Right cardiac atrium (tissue), 5 donors: ENCODE data around the gene SCAMP4. TPM values are rescaled to one million over a fixed set of nuclear protein-coding genes. Genes with fewer than 3 reads are reported as not detected.
"Not testable (repeated sequence)": the region's sequence is repeated elsewhere in the genome, so short reads cannot be mapped to it uniquely, and the experiment has no call there.

ENCODE experiments used
- ATAC-seq, 2 donors: fragments of 200-7000 bp; cut with Tn5 transposase; one replicate each; pipeline versions ENCODE4 v1.8.0 to v1.9.1; 2020; ENCODE audit warnings: moderate library complexity in 2 of 2, mild to moderate bottlenecking in 1 of 2
- DNase-seq, 3 donors: peaks; one replicate each; pipeline ENCODE4 v3.0.0-alpha.2; 2020
- H3K27ac ChIP-seq: one replicate; pipeline ENCODE4 v1.5.1; 2013; ENCODE audit warnings: mild to moderate bottlenecking, low read length, control low read depth, moderate library complexity
- H3K27me3 ChIP-seq: one replicate; pipeline ENCODE4 v1.6.1; 2013; ENCODE audit not compliant: control insufficient read depth, insufficient read depth
- H3K4me1 ChIP-seq: one replicate; pipeline ENCODE4 v1.6.1; 2013; ENCODE audit warnings: low read length; ENCODE audit not compliant: control insufficient read depth, insufficient read depth
- H3K4me3 ChIP-seq: one replicate; pipeline ENCODE4 v1.5.1; 2013; ENCODE audit warnings: low read length, control low read depth
- H3K9me3 ChIP-seq: one replicate; pipeline ENCODE4 v1.6.1; 2013; ENCODE audit warnings: low read length; ENCODE audit not compliant: control insufficient read depth
- WGBS: extraction: QIAGEN DNeasy Blood & Tissue Kit; methylation state at CpG from one replicate; pipeline ENCODE4 v1.1.7; 2013; 5-methylcytosine and 5-hydroxymethylcytosine counted together
- intact Hi-C, 4 donors: fragments of 100-400 bp; cut with DNase I; formaldehyde crosslinking; loops; one replicate each; pipeline versions ENCODE4 v1.11.0 to v1.14.0; 2022 to 2023
- polyA plus RNA-seq: library from polyadenylated mRNA; stranded (reverse); fragments of 200-250 nt; gene quantifications from one replicate; pipeline ENCODE4 v1.2.3, GENCODE V29; 2013
- total RNA-seq, 4 donors: library from RNA; stranded (reverse); fragmentation: NEBNext Ultra II Directional; extraction: Animal tissue kit (Norgen Biotek cat#: 25700); gene quantifications; one replicate each; pipeline ENCODE4 v1.2.1, GENCODE V29; 2021
- donor health status: healthy with polysubstance abuse.
- donor health status: DM: no; HTN: yes; CAD: no.
- donor health status: DM: no; HTN: no; CAD: no.
- donor health status: DM: no; HTN: yes; CAD: no; lungs with severe emphysema.
- donor health status: DM: yes; HTN: yes; CAD: no.

Gene SCAMP4
- total and polyA plus RNA-seq, 5 donors, result 16.1 to 19.9 (median 18.8) TPM

DNA sequence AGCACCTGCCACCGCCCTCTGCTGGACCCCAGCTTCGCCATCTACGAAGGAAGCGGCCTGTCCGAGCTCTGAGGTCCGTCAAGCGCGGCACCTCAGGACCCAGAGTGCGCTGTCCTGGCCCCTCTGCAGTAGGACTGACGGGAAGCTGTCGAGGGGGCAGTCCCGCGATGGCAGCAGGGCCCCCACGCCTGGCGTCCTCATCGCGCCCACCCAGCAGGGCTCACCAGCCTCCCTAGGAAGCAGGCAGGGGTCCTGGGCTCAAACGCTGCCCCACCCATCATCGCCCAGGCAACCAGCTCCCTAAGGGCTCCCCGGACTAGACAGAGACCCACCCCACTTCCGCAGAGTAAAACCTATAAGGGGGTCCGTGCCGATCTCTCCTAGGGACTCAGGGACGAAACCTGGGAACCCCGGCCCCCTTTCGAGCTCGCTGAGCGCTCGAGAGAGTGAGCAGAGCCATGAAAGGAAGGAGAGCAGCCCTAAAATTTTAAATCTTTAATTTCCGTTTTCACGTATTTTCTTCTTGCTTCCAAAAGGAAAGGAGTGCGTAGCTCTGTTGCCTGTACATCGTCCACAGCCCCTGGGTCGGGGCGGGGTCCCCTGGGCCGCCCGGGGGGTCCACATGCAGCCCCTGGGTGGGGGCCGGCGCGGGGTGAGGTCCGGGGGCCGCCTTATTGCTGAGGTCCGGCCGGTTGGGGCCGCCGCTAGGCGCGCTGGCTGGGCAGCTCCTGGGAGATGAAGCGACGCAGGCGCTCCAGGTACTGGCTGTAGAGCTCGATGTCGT is 28.5 kb upstream of the SCAMP4 start:
- peak; percentile 4 to 9 for ATAC-seq

DNA sequence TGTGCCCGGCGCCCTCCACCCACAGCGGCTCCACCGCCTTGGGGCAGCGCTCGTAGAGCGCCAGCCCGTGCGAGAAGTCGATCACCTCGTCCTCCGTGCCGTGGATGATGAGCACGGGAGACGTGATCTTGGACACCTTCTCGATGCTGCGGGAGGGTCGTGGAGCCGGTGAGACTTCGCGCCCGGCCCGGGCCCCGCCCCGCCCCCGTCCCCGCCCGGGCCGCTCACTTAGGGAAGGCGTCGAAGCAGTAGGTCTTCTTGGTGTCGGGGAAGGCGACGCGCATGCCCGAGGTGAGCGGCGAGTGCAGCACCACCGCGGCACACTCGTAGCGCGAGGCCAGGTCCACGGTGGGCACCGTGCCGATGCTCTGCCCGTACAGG is 27.9 kb upstream of the SCAMP4 start:
- H3K4me1 ChIP-seq, ATAC-seq, H3K4me3 ChIP-seq, H3K9me3 ChIP-seq, H3K27ac ChIP-seq, DNase-seq, H3K27me3 ChIP-seq, intact Hi-C loops: not testable (repeated sequence)
- 74% methylated on average over 35 of the region's 47 CpGs for WGBS

More for the DNA sequence above, 28.5 kb upstream of the SCAMP4 start:
- peak in 2 of 3 donors; percentile 65 to 67 for DNase-seq
- intact Hi-C loops, H3K27me3 ChIP-seq, H3K4me1 ChIP-seq, H3K9me3 ChIP-seq: not testable (repeated sequence)
- Histone ChIP-seq H3K4me3 (peak overlapping the region; percentile 18), H3K27ac (peak overlapping the region; percentile 59)
- WGBS, result 31% methylated on average over 48 of the region's 53 CpGs

DNA sequence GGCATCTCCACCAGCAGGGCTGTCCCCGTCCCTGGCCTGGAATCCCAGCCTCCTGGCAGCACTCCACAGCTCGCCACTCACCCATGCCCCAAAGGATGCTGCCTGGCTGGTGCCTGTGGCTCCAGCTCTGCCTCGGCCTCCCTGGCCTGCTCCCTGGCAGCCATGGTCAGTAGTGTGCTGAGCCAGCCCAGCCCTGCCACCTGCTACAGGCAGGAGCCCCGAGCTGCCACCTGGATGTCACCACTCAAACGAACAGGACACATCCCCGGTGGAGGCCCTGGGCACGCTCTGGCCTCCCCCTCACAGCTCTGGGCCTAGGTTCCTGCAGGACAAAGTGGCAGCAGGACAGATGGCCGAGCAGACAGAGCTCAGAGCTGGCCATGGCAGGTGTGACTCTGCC is 26.6 kb upstream of the SCAMP4 start:
- H3K27me3 ChIP-seq, DNase-seq, ATAC-seq, H3K4me1 ChIP-seq, H3K9me3 ChIP-seq, H3K27ac ChIP-seq, intact Hi-C loops, H3K4me3 ChIP-seq: not testable (repeated sequence)
- WGBS, result 69% methylated on average over 8 of the region's 8 CpGs

DNA sequence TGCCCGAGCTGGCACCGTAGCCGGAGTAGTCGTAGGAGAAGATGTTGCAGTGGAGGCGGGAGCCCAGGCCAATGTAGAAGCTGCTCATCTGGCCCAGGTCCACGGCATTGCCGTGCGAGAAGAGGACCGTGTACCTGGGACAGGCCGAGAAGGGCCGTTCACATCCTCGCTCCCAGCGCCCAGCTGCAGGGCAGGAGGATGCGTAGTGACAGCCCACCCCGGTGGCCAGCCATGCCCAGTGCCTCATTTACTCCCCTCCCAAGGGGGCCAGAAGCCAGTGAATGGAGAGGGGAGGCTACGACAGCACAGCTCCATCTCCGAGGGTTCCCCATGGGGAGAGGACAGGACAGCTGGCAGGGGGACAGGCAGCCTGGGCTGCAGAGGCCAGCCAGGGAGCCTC is 25.2 kb upstream of the SCAMP4 start:
- H3K4me1 ChIP-seq, DNase-seq, intact Hi-C loops, H3K9me3 ChIP-seq, H3K27me3 ChIP-seq, ATAC-seq, H3K27ac ChIP-seq, H3K4me3 ChIP-seq: not testable (repeated sequence)
- WGBS, result 79% methylated on average over 17 of the region's 17 CpGs

DNA sequence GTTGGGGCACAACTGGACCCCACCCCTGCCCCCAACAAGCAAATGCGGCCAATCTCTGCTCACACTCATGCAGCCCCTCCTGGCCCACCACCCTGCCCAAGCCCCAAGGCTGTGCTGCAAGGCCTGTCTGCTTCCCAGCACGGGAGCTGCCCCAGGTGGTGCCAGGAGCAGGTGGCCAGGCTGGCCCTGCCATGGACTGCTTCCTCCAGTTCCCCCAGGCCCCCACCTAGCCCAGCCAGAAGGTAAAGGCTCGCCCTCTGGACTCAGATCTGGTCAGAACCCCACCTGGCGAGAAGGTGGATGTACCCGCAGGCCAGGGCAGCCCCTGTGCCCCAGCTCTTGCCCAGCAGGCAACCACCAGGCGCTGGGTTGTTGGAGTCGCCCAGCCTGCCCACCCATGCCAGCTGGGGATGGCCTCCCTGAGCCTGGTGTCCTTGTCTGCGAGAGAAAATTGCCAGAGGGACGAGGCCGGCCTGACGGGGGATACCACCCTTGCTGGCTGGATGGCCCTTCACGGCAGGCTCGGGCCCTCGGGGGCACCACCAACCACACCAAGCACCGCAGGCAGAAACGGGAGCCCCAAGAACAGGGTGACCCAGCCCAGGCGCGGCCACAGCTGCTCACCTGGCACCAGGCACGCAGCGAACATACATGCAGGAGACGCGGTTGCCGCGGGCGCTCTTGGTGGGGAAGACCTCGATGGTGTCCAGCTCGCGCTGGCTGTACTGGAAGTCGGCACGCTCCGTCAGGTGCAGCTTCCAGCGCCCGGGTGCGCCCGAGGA is 24.4 kb upstream of the SCAMP4 start:
- Histone ChIP-seq H3K27ac (no peak overlapping the region), H3K9me3 (no peaks in the 10 kb centered on the region), H3K4me3 (no peak overlapping the region), H3K4me1 (peaks cover 4% of the 10 kb centered on the region), H3K27me3 (no peaks in the 10 kb centered on the region)
- intact Hi-C loops, result no loop called here
- WGBS, result 83% methylated on average over 28 of the region's 35 CpGs
- DNase-seq (no peak), ATAC-seq (no peak)

DNA sequence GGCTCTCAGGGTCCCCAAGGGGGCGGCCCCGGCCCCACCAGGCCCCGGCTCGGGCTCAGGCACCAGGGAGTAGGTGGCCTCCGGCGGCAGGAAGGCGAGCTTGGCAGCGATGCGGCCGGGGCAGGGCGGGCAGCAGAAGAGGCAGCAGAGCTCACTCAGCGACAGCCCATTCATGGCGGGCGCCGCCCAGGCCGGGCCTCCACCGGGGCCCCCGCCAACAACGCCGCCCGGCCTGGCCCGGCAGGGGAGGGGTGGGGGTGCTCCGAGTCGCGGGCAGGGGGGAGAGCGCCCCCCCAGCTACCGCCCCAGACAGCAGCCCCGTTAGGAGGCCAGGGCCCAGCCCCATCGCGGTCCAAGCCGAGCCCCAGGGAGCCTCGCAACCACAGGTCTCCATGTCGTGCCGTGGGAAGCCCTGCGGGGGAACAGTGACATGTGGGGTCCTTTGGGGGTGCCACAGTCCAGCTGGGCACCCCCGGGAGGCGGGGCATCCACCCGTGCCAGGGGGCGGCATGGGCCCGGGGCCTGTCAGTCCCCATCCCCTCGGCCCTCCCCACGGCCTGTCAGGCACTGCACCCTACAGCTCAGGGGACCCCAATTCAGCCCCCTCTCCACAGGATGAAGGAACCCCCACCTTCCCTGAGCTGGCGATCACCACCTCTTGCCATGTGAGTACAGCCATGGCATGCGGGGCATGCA is 23.7 kb upstream of the SCAMP4 start:
- WGBS, result 58% methylated on average over 36 of the region's 44 CpGs
- H3K9me3 ChIP-seq, H3K4me1 ChIP-seq, DNase-seq, intact Hi-C loops, H3K27me3 ChIP-seq: not testable (repeated sequence)
- Histone ChIP-seq H3K27ac (peak overlapping the region; percentile 57), H3K4me3 (peak overlapping the region; percentile 27)
- ATAC-seq, result peak in 1 of 2 donors; percentile 0

DNA sequence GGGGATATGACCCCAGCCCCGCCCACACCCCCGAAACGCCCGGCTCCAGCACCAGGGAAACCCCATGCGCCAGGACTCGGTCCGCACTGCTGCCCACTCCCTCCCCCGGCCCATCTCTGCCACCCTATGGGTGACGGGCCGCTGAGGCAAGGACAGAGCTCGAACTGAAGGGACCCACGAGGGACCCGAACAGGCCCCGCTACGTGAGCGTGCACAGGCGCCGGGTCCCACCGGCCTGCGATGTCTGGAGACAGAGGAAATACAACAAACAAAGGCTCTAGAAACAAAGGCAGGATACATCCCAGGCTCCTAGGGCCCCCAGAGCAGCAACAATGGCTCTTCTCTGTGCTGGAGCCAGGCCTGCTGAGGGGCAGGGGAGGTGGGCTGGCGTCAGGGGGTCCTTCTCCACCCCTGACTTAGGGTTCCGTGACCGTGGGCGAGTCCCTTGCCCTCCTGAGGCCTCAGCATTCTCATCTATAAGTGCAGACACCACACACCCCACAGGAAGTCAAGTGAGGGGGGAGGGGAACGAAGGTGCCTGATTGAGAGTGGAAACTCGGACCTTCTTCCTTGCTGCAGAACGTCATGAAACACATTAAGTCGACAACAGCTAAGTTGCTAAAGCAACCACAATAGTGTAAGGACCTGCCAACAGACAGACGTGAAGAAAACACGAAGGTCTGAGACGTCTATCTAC is 23.0 kb upstream of the SCAMP4 start:
- no peaks in the 10 kb centered on the region for H3K27me3 ChIP-seq
- H3K4me1 ChIP-seq, result no peaks in the 10 kb centered on the region
- peak overlapping the region; percentile 27 for H3K4me3 ChIP-seq
- DNase-seq (peak in 1 of 3 donors; percentile 68), ATAC-seq (peak in 1 of 2 donors; percentile 22)
- peak overlapping the region; percentile 57 for H3K27ac ChIP-seq
- intact Hi-C loops, result no loop called here
- 44% methylated on average over 31 of the region's 31 CpGs for WGBS
- H3K9me3 ChIP-seq, result no peaks in the 10 kb centered on the region

DNA sequence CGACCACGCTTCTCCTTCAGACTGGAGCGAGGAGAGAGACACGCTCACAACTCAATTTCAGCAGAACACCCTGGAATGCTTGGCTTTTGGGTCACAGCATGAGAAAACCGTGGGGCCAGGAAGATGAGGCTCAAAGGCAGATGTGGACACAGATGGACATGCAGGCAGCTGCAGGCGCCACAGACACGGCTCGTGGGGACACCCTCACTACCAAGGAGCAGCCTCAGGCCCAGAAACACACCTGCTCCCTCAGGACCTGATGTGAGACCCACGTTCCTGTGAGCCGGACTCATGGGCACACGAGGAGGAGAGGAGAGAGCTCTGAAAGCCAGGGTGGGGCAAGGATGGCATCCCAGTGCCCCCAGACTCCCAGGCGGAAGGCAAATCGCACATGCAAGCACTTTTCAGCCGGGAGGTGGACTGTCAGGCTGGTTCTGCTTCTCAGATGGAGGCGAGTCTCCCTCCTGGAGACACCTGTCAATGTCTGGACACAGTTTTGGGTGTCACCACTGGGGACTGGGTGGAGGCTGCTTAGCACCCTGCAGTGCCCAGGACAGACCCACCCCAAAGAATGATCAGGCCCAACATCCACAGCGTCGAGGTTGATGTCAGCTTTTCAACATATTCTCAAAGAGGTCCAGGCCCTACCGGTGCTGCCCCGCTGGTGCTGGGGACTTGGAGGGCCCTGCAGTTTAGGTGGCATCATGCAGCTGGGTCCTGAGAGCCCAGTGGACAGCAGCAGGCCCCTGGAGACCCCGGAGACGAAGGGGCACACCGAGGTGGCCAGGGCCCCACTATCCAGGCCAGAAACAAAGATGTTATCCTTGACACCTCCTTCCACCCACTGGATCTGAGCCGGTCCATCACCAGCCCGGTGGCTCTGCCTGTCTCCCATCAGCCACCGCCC is 22.2 kb upstream of the SCAMP4 start:
- H3K4me1 ChIP-seq, result no peaks in the 10 kb centered on the region
- no peak overlapping the region for H3K4me3 ChIP-seq
- intact Hi-C loops, result no loop called here
- 46% methylated on average over 25 of the region's 25 CpGs for WGBS
- no peaks in the 10 kb centered on the region for H3K27me3 ChIP-seq
- ATAC-seq, result no peak
- peak overlapping the region; percentile 57 for H3K27ac ChIP-seq
- DNase-seq, result no peak
- no peaks in the 10 kb centered on the region for H3K9me3 ChIP-seq

DNA sequence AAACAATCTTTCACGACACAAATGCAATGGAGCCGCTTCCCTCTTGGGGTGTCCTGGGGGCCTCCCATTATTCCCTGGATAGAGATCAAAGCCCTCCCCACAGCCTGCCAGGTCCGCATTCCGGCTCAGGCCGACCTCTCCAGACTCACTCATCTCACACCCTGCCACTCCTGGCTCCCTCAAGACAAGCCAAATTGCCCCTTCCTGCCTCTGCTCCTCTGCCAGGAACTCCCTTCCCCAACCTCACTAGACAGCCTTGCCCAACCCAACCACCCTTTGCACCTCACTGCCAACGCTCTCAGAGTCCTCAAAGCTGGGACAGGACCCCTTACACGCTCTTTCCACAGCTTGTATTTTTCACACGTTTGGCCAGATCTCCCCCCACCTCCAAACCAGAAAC is 21.4 kb upstream of the SCAMP4 start:
- WGBS, result 20% methylated on average over 8 of the region's 8 CpGs
- H3K4me1 ChIP-seq, result no peaks in the 10 kb centered on the region
- ATAC-seq, result no peak

DNA sequence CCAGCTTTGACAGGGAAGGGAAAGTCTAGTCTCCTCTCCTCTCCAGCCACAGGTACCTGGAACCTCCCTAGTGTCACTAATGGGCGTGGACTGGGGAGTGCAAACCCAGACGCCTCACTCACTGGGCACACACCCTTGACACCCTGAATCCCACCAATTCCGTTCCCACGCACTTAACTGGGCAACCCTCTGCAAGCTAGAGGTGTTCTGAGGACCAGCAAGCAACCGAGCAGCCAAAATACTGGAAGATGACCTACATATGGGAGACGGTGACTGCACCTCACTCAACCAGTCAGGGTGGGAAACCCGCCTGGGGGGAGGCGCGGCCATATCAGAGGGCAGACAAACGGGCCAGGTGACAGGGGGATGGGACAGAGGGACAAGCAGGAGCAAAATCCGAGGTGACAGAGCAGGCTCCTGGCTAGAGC is 20.9 kb upstream of the SCAMP4 start:
- Histone ChIP-seq H3K27ac (peak overlapping the region; percentile 86), H3K27me3 (no peaks in the 10 kb centered on the region), H3K4me1 (no peaks in the 10 kb centered on the region), H3K4me3 (peak overlapping the region; percentile 85), H3K9me3 (no peaks in the 10 kb centered on the region)
- WGBS, result 2% methylated on average over 11 of the region's 11 CpGs
- no peak for ATAC-seq
- intact Hi-C loops, result no loop called here
- no peak for DNase-seq

More for the DNA sequence above, 21.4 kb upstream of the SCAMP4 start:
- no peaks in the 10 kb centered on the region for H3K27me3 ChIP-seq
- intact Hi-C loops, result no loop called here
- H3K27ac ChIP-seq, result peak overlapping the region; percentile 86
- DNase-seq, result no peak
- H3K4me3 ChIP-seq, result peak overlapping the region; percentile 85
- no peaks in the 10 kb centered on the region for H3K9me3 ChIP-seq
